SU-DHL-6 (cell line): Measurements from ENCODE around the gene PC.

Experiments used
- CTCF ChIP-seq: fragments of 200-600 bp; sonication (generic); IDR thresholded peaks from one replicate; pipeline ENCODE4 v1.5.1; 2017; ENCODE audit warnings: antibody characterized with exemption, mild to moderate bottlenecking, low read length, moderate library complexity; ENCODE audit not compliant: insufficient read depth, poor library complexity, severe bottlenecking
- EZH2phosphoT487 ChIP-seq: fragments of 200-600 bp; sonication (generic), shearing (Covaris generic); conservative IDR thresholded peaks from 2 replicates; pipeline ENCODE4 v1.6.1; 2018; ENCODE audit warnings: mild to moderate bottlenecking, antibody characterized with exemption, low read length, moderate library complexity, mixed read lengths

- no peak for TF ChIP-seq EZH2phosphoT487
- TF ChIP-seq CTCF: no peak
Observed at GRCh38 chr11:66834943-66835342, 123.2 kb downstream of the PC start.
